ENCODE measurements around the gene STEEP1.

STEEP1 gene

DNA sequence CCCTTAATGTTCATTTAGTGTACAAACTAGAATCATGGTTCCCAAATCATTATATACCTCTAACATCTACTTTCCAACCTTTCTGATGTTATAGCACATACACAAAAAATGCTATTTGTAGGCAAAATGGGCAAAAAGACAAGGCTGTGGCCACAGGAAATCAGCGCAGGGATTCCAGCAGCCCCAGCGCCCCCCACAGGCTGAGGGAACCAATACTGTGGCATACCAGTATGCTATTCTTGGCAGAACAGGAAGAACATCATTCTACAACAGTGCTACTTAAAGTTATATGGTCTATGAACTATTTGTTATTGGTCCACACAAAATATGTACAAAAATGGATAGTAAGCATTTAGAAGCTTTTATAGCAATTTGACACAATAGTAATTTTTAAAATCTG is 25.3 kb downstream of the STEEP1 start:
- no peaks in the 10 kb centered on the region for H3K36me3 ChIP-seq (ENCODE audit: low read depth)
- TF ChIP-seq, protein P1, sequence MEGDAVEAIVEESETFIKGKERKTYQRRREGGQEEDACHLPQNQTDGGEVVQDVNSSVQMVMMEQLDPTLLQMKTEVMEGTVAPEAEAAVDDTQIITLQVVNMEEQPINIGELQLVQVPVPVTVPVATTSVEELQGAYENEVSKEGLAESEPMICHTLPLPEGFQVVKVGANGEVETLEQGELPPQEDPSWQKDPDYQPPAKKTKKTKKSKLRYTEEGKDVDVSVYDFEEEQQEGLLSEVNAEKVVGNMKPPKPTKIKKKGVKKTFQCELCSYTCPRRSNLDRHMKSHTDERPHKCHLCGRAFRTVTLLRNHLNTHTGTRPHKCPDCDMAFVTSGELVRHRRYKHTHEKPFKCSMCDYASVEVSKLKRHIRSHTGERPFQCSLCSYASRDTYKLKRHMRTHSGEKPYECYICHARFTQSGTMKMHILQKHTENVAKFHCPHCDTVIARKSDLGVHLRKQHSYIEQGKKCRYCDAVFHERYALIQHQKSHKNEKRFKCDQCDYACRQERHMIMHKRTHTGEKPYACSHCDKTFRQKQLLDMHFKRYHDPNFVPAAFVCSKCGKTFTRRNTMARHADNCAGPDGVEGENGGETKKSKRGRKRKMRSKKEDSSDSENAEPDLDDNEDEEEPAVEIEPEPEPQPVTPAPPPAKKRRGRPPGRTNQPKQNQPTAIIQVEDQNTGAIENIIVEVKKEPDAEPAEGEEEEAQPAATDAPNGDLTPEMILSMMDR (IDR thresholded peaks at IDR 0.05; ENCODE audit: poor library complexity, severe bottlenecking): no peak
- H3K4me1 ChIP-seq (ENCODE audit: insufficient read depth, poor library complexity, severe bottlenecking): peaks cover 5% of the 10 kb centered on the region
- ATAC-seq (ENCODE audit: low read depth) (no peak), DNase-seq (ENCODE audit: low spot score) (no peak)
- no peak overlapping the region for H3K27ac ChIP-seq (ENCODE audit: poor library complexity, severe bottlenecking)
- no peaks in the 10 kb centered on the region for H3K27me3 ChIP-seq (ENCODE audit: insufficient read depth, poor library complexity, severe bottlenecking)
- no peak overlapping the region for H3K4me3 ChIP-seq (ENCODE audit: severe bottlenecking)
- no peaks in the 10 kb centered on the region for H3K9me3 ChIP-seq (ENCODE audit: severe bottlenecking)

GRCh38 chrX:119537487-119537886 is 27.7 kb downstream of the STEEP1 start:
- ATAC-seq (ENCODE audit: low read depth) (no peak), DNase-seq (ENCODE audit: low spot score) (no peak)
- Histone ChIP-seq H3K27me3 (ENCODE audit: insufficient read depth, poor library complexity, severe bottlenecking) (no peaks in the 10 kb centered on the region), H3K36me3 (ENCODE audit: low read depth) (no peaks in the 10 kb centered on the region), H3K27ac (ENCODE audit: poor library complexity, severe bottlenecking) (no peak overlapping the region), H3K4me3 (ENCODE audit: severe bottlenecking) (no peak overlapping the region), H3K4me1 (ENCODE audit: insufficient read depth, poor library complexity, severe bottlenecking) (peaks cover 5% of the 10 kb centered on the region), H3K9me3 (ENCODE audit: severe bottlenecking) (no peaks in the 10 kb centered on the region)
- TF ChIP-seq, protein P1 (IDR thresholded peaks at IDR 0.05; ENCODE audit: poor library complexity, severe bottlenecking): no peak

- ATAC-seq (ENCODE audit: low read depth): no peak
- no peak overlapping the region for H3K4me3 ChIP-seq (ENCODE audit: severe bottlenecking)
- H3K4me1 ChIP-seq (ENCODE audit: insufficient read depth, poor library complexity, severe bottlenecking): no peaks in the 10 kb centered on the region
- H3K9me3 ChIP-seq (ENCODE audit: severe bottlenecking): no peaks in the 10 kb centered on the region
- H3K27ac ChIP-seq (ENCODE audit: poor library complexity, severe bottlenecking): no peak overlapping the region
- TF ChIP-seq, protein P1 (IDR thresholded peaks at IDR 0.05; ENCODE audit: poor library complexity, severe bottlenecking): no peak
- no peaks in the 10 kb centered on the region for H3K27me3 ChIP-seq (ENCODE audit: insufficient read depth, poor library complexity, severe bottlenecking)
- no peaks in the 10 kb centered on the region for H3K36me3 ChIP-seq (ENCODE audit: low read depth)
- no peak for DNase-seq (ENCODE audit: low spot score)
Measured at GRCh38 chrX:119529345-119530276, 35.6 kb downstream of the STEEP1 start.

GRCh38 chrX:119523664-119524184 is 41.5 kb downstream of the STEEP1 start:
- Histone ChIP-seq H3K36me3 (ENCODE audit: low read depth) (no peaks in the 10 kb centered on the region), H3K27ac (ENCODE audit: poor library complexity, severe bottlenecking) (no peak overlapping the region), H3K27me3 (ENCODE audit: insufficient read depth, poor library complexity, severe bottlenecking) (no peaks in the 10 kb centered on the region), H3K9me3 (ENCODE audit: severe bottlenecking) (no peaks in the 10 kb centered on the region), H3K4me3 (ENCODE audit: severe bottlenecking) (no peak overlapping the region), H3K4me1 (ENCODE audit: insufficient read depth, poor library complexity, severe bottlenecking) (no peaks in the 10 kb centered on the region)
- TF ChIP-seq, protein P1 (IDR thresholded peaks at IDR 0.05; ENCODE audit: poor library complexity, severe bottlenecking): no peak
- no peak for ATAC-seq (ENCODE audit: low read depth)
- no peak for DNase-seq (ENCODE audit: low spot score)

DNA sequence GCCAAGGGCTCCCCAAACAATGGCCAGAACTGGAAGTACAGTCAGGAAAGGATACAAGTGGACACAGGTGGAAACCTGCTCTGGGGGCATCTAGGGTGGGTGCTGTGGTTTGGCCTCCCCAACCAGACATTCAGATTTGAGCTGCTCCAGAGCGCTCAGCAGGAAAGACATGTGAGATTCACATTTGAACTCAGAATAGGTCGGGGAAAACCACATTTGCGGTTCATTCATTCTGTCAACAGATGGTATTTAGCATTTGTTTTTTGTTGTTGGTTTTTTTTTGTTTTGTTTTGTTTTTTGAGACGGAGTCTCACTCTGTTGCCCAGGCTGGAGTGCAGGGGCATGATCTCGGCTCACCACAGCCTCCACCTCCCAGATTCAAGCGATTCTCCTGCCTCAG is 44.0 kb downstream of the STEEP1 start:
- Histone ChIP-seq H3K4me3 (ENCODE audit: severe bottlenecking) (no peak overlapping the region), H3K27me3 (ENCODE audit: insufficient read depth, poor library complexity, severe bottlenecking) (no peaks in the 10 kb centered on the region), H3K27ac (ENCODE audit: poor library complexity, severe bottlenecking) (no peak overlapping the region), H3K36me3 (ENCODE audit: low read depth) (no peaks in the 10 kb centered on the region), H3K4me1 (ENCODE audit: insufficient read depth, poor library complexity, severe bottlenecking) (no peaks in the 10 kb centered on the region), H3K9me3 (ENCODE audit: severe bottlenecking) (no peaks in the 10 kb centered on the region)
- ATAC-seq (ENCODE audit: low read depth) (no peak), DNase-seq (ENCODE audit: low spot score) (no peak)
- TF ChIP-seq, protein P1 (IDR thresholded peaks at IDR 0.05; ENCODE audit: poor library complexity, severe bottlenecking): no peak
